SK-N-SH (cell line): ENCODE data around the gene TWSG1. TPM values are rescaled to one million over a fixed set of nuclear protein-coding genes. Genes with fewer than 3 reads are reported as not detected.

ENCODE experiments used
- CTCF ChIA-PET: fragments of 300-600, 350-600 bp; formaldehyde crosslinking; extraction: SDS; loops from one replicate; lab custom pipeline; 2021; lab: Yijun Ruan, JAX
- POLR2A ChIA-PET: fragments of 350-600 bp; sonication (Branson Sonifier 250); formaldehyde crosslinking; extraction: SDS; loops from one replicate; lab custom pipeline; 2020; ENCODE audit warnings: antibody characterized with exemption, inconsistent platforms; lab: Yijun Ruan, JAX
- DNase-seq: peaks from one replicate; pipeline ENCODE4 v3.0.0; 2012
- H2AFZ ChIP-seq: fragments of 200-600 bp; sonication (generic); 2 replicates; pipeline ENCODE4 v1.8.1; 2016; ENCODE audit warnings: antibody characterized with exemption, mild to moderate bottlenecking, low read depth
- H3F3A ChIP-seq: fragments of 200-600 bp; sonication (generic); replicated peaks from 2 replicates; pipeline ENCODE3; 2016; ENCODE audit warnings: antibody characterized with exemption, mild to moderate bottlenecking; ENCODE audit not compliant: insufficient read depth
- H3K27ac ChIP-seq, 2 experiments: fragments of 200-500 bp in 1 of 2; fragments of 200-600 bp in 1 of 2; sonication (Bioruptor generic) in 1 of 2; sonication (generic), shearing (Covaris generic) in 1 of 2; 2 replicates each; pipeline versions ENCODE4 v1.5.1 to v1.6.1; 2014 to 2016; ENCODE audit warnings: low read depth in 2 of 2, inconsistent platforms in 1 of 2, low read length in 1 of 2, mild to moderate bottlenecking in 1 of 2, mixed read lengths in 1 of 2
- H3K27me3 ChIP-seq: fragments of 200-600 bp; sonication (generic), shearing (Covaris generic); 2 replicates; pipeline ENCODE4 v1.6.1; 2016; ENCODE audit warnings: mixed run types; ENCODE audit not compliant: insufficient read depth
- H3K36me3 ChIP-seq, 2 experiments: fragments of 200-500 bp in 1 of 2; fragments of 200-600 bp in 1 of 2; sonication (Bioruptor generic) in 1 of 2; sonication (generic) in 1 of 2; replicated peaks in 1 of 2; 2 replicates each; pipeline versions ENCODE3 to v1.5.1; 2014 to 2016; ENCODE audit warnings: low read length in 1 of 2, mild to moderate bottlenecking in 1 of 2; ENCODE audit not compliant: insufficient read depth in 2 of 2, control insufficient read depth in 1 of 2
- H3K4me1 ChIP-seq, 2 experiments: fragments of 200-500 bp in 1 of 2; fragments of 200-600 bp in 1 of 2; sonication (Bioruptor generic) in 1 of 2; sonication (generic), shearing (Covaris generic) in 1 of 2; 2 replicates each; pipeline versions ENCODE4 v1.5.1 to v1.6.1; 2014 to 2016; ENCODE audit warnings: low read depth in 1 of 2, low read length in 1 of 2, mixed run types in 1 of 2; ENCODE audit not compliant: insufficient read depth in 2 of 2, control insufficient read depth in 1 of 2
- H3K4me2 ChIP-seq: fragments of 200-600 bp; sonication (generic), shearing (Covaris generic); 2 replicates; pipeline ENCODE4 v1.6.1; 2017; ENCODE audit warnings: mixed run types
- H3K4me3 ChIP-seq, 2 experiments: fragments of 200-500 bp in 1 of 2; fragments of 200-600 bp in 1 of 2; sonication (Bioruptor generic) in 1 of 2; sonication (generic), shearing (Covaris generic) in 1 of 2; 2 replicates each; pipeline versions ENCODE4 v1.5.1 to v1.8.1; 2014 to 2016; ENCODE audit warnings: low read depth in 2 of 2, inconsistent platforms in 1 of 2, low read length in 1 of 2, mild to moderate bottlenecking in 1 of 2, mixed read lengths in 1 of 2, moderate library complexity in 1 of 2
- H3K79me2 ChIP-seq: fragments of 200-600 bp; sonication (generic); 2 replicates; pipeline ENCODE4 v1.8.1; 2017; ENCODE audit warnings: mild to moderate bottlenecking; ENCODE audit not compliant: insufficient read depth
- H3K9ac ChIP-seq: fragments of 200-600 bp; sonication (generic); 2 replicates; pipeline ENCODE4 v1.6.1; 2017; ENCODE audit warnings: mixed run types
- H3K9me2 ChIP-seq: fragments of 200-600 bp; sonication (generic); 2 replicates; pipeline ENCODE4 v1.6.1; 2017; ENCODE audit warnings: mixed run types
- H3K9me3 ChIP-seq: fragments of 200-600 bp; sonication (generic); 2 replicates; pipeline ENCODE4 v1.6.1; 2017; ENCODE audit warnings: mixed run types, mild to moderate bottlenecking, moderate library complexity
- H4K20me1 ChIP-seq: fragments of 200-600 bp; sonication (generic); 2 replicates; pipeline ENCODE4 v1.6.1; 2017; ENCODE audit warnings: mild to moderate bottlenecking, mixed run types; ENCODE audit not compliant: insufficient read depth
- EP300 ChIP-seq, 2 experiments: IDR thresholded peaks; 2 replicates each; pipeline versions ENCODE4 v1.4.0 to v1.6.1; 2012; ENCODE audit warnings: borderline replicate concordance in 1 of 2, low read depth in 1 of 2, low read length in 1 of 2
- EZH2phosphoT487 ChIP-seq: fragments of 200-600 bp; sonication (generic); IDR thresholded peaks from 2 replicates; pipeline ENCODE4 v1.6.1; 2017; ENCODE audit warnings: low read depth, mixed run types, mild to moderate bottlenecking, antibody characterized with exemption, moderate library complexity, borderline replicate concordance
- FOSL2 ChIP-seq: IDR thresholded peaks from 2 replicates; pipeline ENCODE4 v1.4.0; 2012; ENCODE audit warnings: low read depth, mild to moderate bottlenecking, moderate library complexity, borderline replicate concordance
- FOXJ3 ChIP-seq: sonication (generic); formaldehyde crosslinking; IDR thresholded peaks from 2 replicates; pipeline ENCODE4 v1.5.1; 2020; ENCODE audit warnings: mild to moderate bottlenecking, missing genetic modification reagents
- GABPA ChIP-seq: IDR thresholded peaks from 2 replicates; pipeline ENCODE4 v1.4.0; 2012; ENCODE audit warnings: low read depth, mild to moderate bottlenecking
- GATA2 ChIP-seq: sonication (generic); formaldehyde crosslinking; IDR thresholded peaks from 2 replicates; pipeline ENCODE4 v1.5.0; 2020; ENCODE audit warnings: mild to moderate bottlenecking, missing genetic modification reagents
- JUND ChIP-seq: IDR thresholded peaks from 2 replicates; pipeline ENCODE4 v1.4.0; 2012
- MEF2A ChIP-seq: IDR thresholded peaks from 2 replicates; pipeline ENCODE4 v1.4.0; 2012; ENCODE audit warnings: low read depth, borderline replicate concordance
- MXI1 ChIP-seq: IDR thresholded peaks from 2 replicates; pipeline ENCODE4 v1.6.1; 2012; ENCODE audit warnings: mild to moderate bottlenecking, low read depth, low read length, improper control_type of control experiment
- NFIC ChIP-seq: IDR thresholded peaks from 2 replicates; pipeline ENCODE4 v1.4.0; 2012; ENCODE audit warnings: borderline replicate concordance
- PBX3 ChIP-seq: IDR thresholded peaks from 2 replicates; pipeline ENCODE4; 2012
- POLR2AphosphoS5 ChIP-seq: IDR thresholded peaks from 2 replicates; pipeline ENCODE4 v1.6.1; 2012; ENCODE audit warnings: low read depth, low read length
- RCOR1 ChIP-seq: fragments of 150-350 bp; IDR thresholded peaks from 2 replicates; pipeline ENCODE4 v1.6.1; 2017; ENCODE audit warnings: antibody characterized with exemption, low read length
- RFX5 ChIP-seq: IDR thresholded peaks from 2 replicates; pipeline ENCODE4 v1.6.1; 2012; ENCODE audit warnings: mild to moderate bottlenecking, improper control_type of control experiment, low read length
- RXRA ChIP-seq: IDR thresholded peaks from 2 replicates; pipeline ENCODE4 v1.4.0; 2012; ENCODE audit warnings: low read depth, mild to moderate bottlenecking, borderline replicate concordance
- SIN3A ChIP-seq: IDR thresholded peaks from 2 replicates; pipeline ENCODE4 v1.6.1; 2012; ENCODE audit warnings: low read depth, mild to moderate bottlenecking, low read length, moderate library complexity, borderline replicate concordance
- TCF12 ChIP-seq: IDR thresholded peaks from 2 replicates; pipeline ENCODE4 v1.4.0; 2012
- TEAD4 ChIP-seq: IDR thresholded peaks from 2 replicates; pipeline ENCODE4 v1.4.0; 2012; ENCODE audit warnings: mild to moderate bottlenecking, borderline replicate concordance; ENCODE audit not compliant: insufficient read depth
- USF1 ChIP-seq: IDR thresholded peaks from 2 replicates; pipeline ENCODE4 v1.4.0; 2012; ENCODE audit warnings: low read depth, borderline replicate concordance
- USF2 ChIP-seq: fragments of 150-350 bp; IDR thresholded peaks from 2 replicates; pipeline ENCODE4 v1.6.1; 2017; ENCODE audit warnings: antibody characterized with exemption, low read length, low read depth, borderline replicate concordance
- YY1 ChIP-seq: IDR thresholded peaks from 2 replicates; pipeline ENCODE4 v1.4.0; 2012; ENCODE audit warnings: low read depth, mild to moderate bottlenecking
- ZBTB33 ChIP-seq: IDR thresholded peaks from 2 replicates; pipeline ENCODE4 v1.4.0; 2012; ENCODE audit warnings: low read depth, borderline replicate concordance
- WGBS: methylation state at CpG from one replicate; pipeline ENCODE4 v1.1.6; 2017; ENCODE audit warnings: low lambda C conversion rate; 5-methylcytosine and 5-hydroxymethylcytosine counted together
- polyA plus RNA-seq, 3 experiments: library from polyadenylated mRNA; depleted of rRNA; stranded (reverse); fragments of >200 nt; gene quantifications; 2 replicates each; pipeline ENCODE4 v1.2.3, GENCODE V29; 2012

The TWSG1 gene
- polyA plus RNA-seq, 1 of the 3 experiments (the other 2 are of a cell fraction) = 44.0 TPM

- TF ChIP-seq USF2 (no peak), USF1 (no peak)
These were observed 46.2 kb downstream of the TWSG1 start (continued) for GRCh38 chr18:9380621-9381395.

- no peak overlapping the region for H2AFZ ChIP-seq
- H3K4me1 ChIP-seq = no peaks in the 10 kb centered on the region
- H3K79me2 ChIP-seq = no peaks in the 10 kb centered on the region
- no peaks in the 10 kb centered on the region for H3K27me3 ChIP-seq
- POLR2A ChIA-PET = no interaction called here
- no peak for DNase-seq
- no peaks in the 10 kb centered on the region for H3F3A ChIP-seq
- H3K9me3 ChIP-seq = no peaks in the 10 kb centered on the region; the same call in 1 of the 2 replicates
- H4K20me1 ChIP-seq = no peaks in the 10 kb centered on the region
- WGBS = 94% methylated on average over 1 of the region's 1 CpG
- CTCF ChIA-PET = interaction anchor here (0.6 kb wide), 1 partner anchor 120 kb away, joined by 3 read pairs; no protein-coding TSS in a partner anchor
- H3K4me3 ChIP-seq = no peak overlapping the region
- H3K36me3 ChIP-seq = peaks cover 3 to 12% of the 10 kb centered on the region in 2 experiments
- no peak overlapping the region for H3K27ac ChIP-seq
- no peak overlapping the region for H3K4me2 ChIP-seq
- no peaks in the 10 kb centered on the region for H3K9me2 ChIP-seq
- H3K9ac ChIP-seq = no peak overlapping the region
- TF ChIP-seq ZBTB33 = no peak
- no peak for TF ChIP-seq FOSL2
- no peak for TF ChIP-seq MXI1
- TF ChIP-seq TEAD4 = no peak
- no peak for TF ChIP-seq EP300 (IDR thresholded peaks at IDR 0.05; ENCODE audit: borderline replicate concordance in 1 of 2, low read depth in 1 of 2, low read length in 1 of 2)
- no peak for TF ChIP-seq FOXJ3 (CRISPR knock-in tag)
- TF ChIP-seq EZH2phosphoT487 = no peak
- TF ChIP-seq RFX5 = no peak
- no peak for TF ChIP-seq GABPA
- TF ChIP-seq MEF2A = no peak
- TF ChIP-seq POLR2AphosphoS5 = no peak
- no peak for TF ChIP-seq RCOR1
- TF ChIP-seq YY1 = no peak
- TF ChIP-seq NFIC = no peak
- no peak for TF ChIP-seq PBX3
- no peak for TF ChIP-seq GATA2 (CRISPR knock-in tag)
- TF ChIP-seq JUND = no peak
- no peak for TF ChIP-seq TCF12
- TF ChIP-seq SIN3A = no peak
- TF ChIP-seq RXRA = no peak
These were observed 52.3 kb downstream of the TWSG1 start for GRCh38 chr18:9386879-9387278.
